ENCODE results near the gene CEP131. TPM values are rescaled to one million over a fixed set of nuclear protein-coding genes. Genes with fewer than 3 reads are reported as not detected.

Gene CEP131
- total and polyA plus RNA-seq, 2 of the 8 experiments (the other 6 are each of a cell fraction or from before 2014, with no cell fraction given): 5.9 to 23.2 TPM

GRCh38 chr17:81164371-81165245 lies 58.2 kb downstream of the CEP131 start:
- Histone ChIP-seq H3K14ac (ENCODE audit: insufficient read length) (no peak overlapping the region), H3K4ac (replicated peaks; ENCODE audit: insufficient read length, low read depth, low read length) (no peak overlapping the region), H4K20me1 (replicated peaks in 1 of 2; ENCODE audit: control insufficient read depth in 1 of 2, insufficient read depth in 2 of 2, low read length in 2 of 2) (peaks cover 0 to 3% of the 10 kb centered on the region in 2 experiments), H3K18ac (ENCODE audit: extremely low read depth, low read length) (no peak overlapping the region), H3K4me2 (ENCODE audit: insufficient read depth in 1 of 2, low read depth in 2 of 2, low read length in 2 of 2) (no peak overlapping the region), H2BK15ac (ENCODE audit: low read length) (peak overlapping the region; percentile 99; the same call in 1 of the 2 replicates), H4K8ac (ENCODE audit: extremely low read depth, insufficient read depth, low read length) (peak overlapping the region; percentile 51; the same call in 1 of the 2 replicates), H4K91ac (replicated peaks; ENCODE audit: insufficient read length, low read length) (no peak overlapping the region), H3K9ac (replicated peaks in 1 of 4; ENCODE audit: extremely low read depth in 1 of 4, low read depth in 3 of 4, low read length in 3 of 4) (no peak overlapping the region), H3K27ac (ENCODE audit: low read depth, low read length) (no peak overlapping the region), H3K56ac (replicated peaks; ENCODE audit: insufficient read length, low read depth, low read length) (no peak overlapping the region), H3K9me3 (ENCODE audit: insufficient read depth in 2 of 2, low read depth in 1 of 2, low read length in 1 of 2) (no peaks in the 10 kb centered on the region), H2BK12ac (ENCODE audit: low read depth, low read length) (0 out of 2 replicates have a peak overlapping the region, but pooled peaks have one; percentile 27), H2BK5ac (ENCODE audit: low read depth, low read length) (no peak overlapping the region), H3K4me3 (ENCODE audit: extremely low read depth in 1 of 4, insufficient read depth in 2 of 4, low read depth in 3 of 4, low read length in 4 of 4) (no peak overlapping the region), H4K5ac (ENCODE audit: insufficient read length, low read depth, low read length) (no peak overlapping the region), H2AFZ (ENCODE audit: low read length) (no peak overlapping the region), H3K23me2 (ENCODE audit: low read depth, low read length) (peaks cover 5% of the 10 kb centered on the region; the same call in 1 of the 2 replicates), H3K36me3 (ENCODE audit: control insufficient read depth in 2 of 4, insufficient read depth in 4 of 4, low read length in 3 of 4) (no peaks in the 10 kb centered on the region; a peak in 1 of 8 replicates), H2BK20ac (ENCODE audit: low read length) (no peak overlapping the region), H2BK120ac (replicated peaks; ENCODE audit: low read depth, low read length) (no peak overlapping the region), H3K79me1 (ENCODE audit: low read depth, low read length) (no peaks in the 10 kb centered on the region), H2AK5ac (ENCODE audit: low read depth, low read length) (no peak overlapping the region), H3K4me1 (replicated peaks in 1 of 4; ENCODE audit: control insufficient read depth in 3 of 4, insufficient read depth in 4 of 4, low read length in 3 of 4) (peaks cover 0 to 12% (median 3%) of the 10 kb centered on the region in 4 experiments; a peak in 4 of 7 replicates), H3K23ac (ENCODE audit: insufficient read length) (no peak overlapping the region), H3K27me3 (replicated peaks in 1 of 4; ENCODE audit: control insufficient read depth in 3 of 4, extremely low read depth in 1 of 4, insufficient read depth in 3 of 4, low read length in 3 of 4) (peaks cover 0 to 7% (median 4%) of the 10 kb centered on the region in 4 experiments; a peak in 5 of 7 replicates), H3K79me2 (ENCODE audit: control insufficient read depth in 1 of 2, insufficient read depth in 2 of 2, low read length in 2 of 2) (no peaks in the 10 kb centered on the region; a peak in 1 of 4 replicates)
- DNase-seq (ENCODE audit: low read depth in 1 of 2, low spot score in 2 of 2) (no peak), FAIRE-seq (no peak)
- WGBS, 2 experiments (ENCODE audit: extremely low coverage in 1 of 2, insufficient coverage in 1 of 2, insufficient read length in 1 of 2, insufficient replicate concordance in 2 of 2, low coverage in 1 of 2, low lambda C conversion rate in 2 of 2, missing lambda C conversion rate in 1 of 2): 78% methylated on average over 18 of the region's 19 CpGs; no CpG with 5 or more reads in 1 of the 2 experiments
- ChIA-PET CTCF (ENCODE audit: partially characterized antibody) (interaction anchor here (0.6 to 1.3 kb wide), 7 partner anchors 14 to 624 kb away, joined by 3 to 5 read pairs (median 3); no protein-coding TSS in a partner anchor), POLR2A (ENCODE audit: partially characterized antibody) (interaction anchor here (0.7 to 1.6 kb wide), 7 partner anchors 8 to 344 kb away, joined by 3 to 5 read pairs (median 3); partner anchors contain the start of genes NDUFAF8 and TEPSIN)
- TF ChIP-seq CHD2 (IDR thresholded peaks at IDR 0.05; ENCODE audit: low read length) (no peak), BCL11A (IDR thresholded peaks at IDR 0.05; ENCODE audit: low read depth in 2 of 2, low read length in 2 of 2) (no peak), KDM4A (IDR thresholded peaks at IDR 0.05; ENCODE audit: low read depth, low read length, severe bottlenecking) (no peak), GTF2F1 (IDR thresholded peaks at IDR 0.05; ENCODE audit: borderline replicate concordance, low read depth, low read length) (no peak), CTBP2 (IDR thresholded peaks at IDR 0.05; ENCODE audit: borderline replicate concordance, insufficient read depth, insufficient read length, low read length) (no peak)

All from H1 (cell line).